ENCODE results near the gene PTPRE. TPM values are rescaled to one million over a fixed set of nuclear protein-coding genes. Genes with fewer than 3 reads are reported as not detected.

The PTPRE gene
- total RNA-seq, 1 experiment from 2014 or later = 0.70 TPM

GRCh38 chr10:127908106-127908958 lies 1.4 kb downstream of the PTPRE start:
- no peaks in the 10 kb centered on the region; a peak in 1 of 5 replicates for H3K9me3 Mint-ChIP-seq
- H2AFZ ChIP-seq (ENCODE audit: low read length) = no peak overlapping the region
- H4K20me1 ChIP-seq (ENCODE audit: control insufficient read depth, insufficient read depth, insufficient read length) = no peaks in the 10 kb centered on the region
- TF ChIP-seq, protein P1, sequence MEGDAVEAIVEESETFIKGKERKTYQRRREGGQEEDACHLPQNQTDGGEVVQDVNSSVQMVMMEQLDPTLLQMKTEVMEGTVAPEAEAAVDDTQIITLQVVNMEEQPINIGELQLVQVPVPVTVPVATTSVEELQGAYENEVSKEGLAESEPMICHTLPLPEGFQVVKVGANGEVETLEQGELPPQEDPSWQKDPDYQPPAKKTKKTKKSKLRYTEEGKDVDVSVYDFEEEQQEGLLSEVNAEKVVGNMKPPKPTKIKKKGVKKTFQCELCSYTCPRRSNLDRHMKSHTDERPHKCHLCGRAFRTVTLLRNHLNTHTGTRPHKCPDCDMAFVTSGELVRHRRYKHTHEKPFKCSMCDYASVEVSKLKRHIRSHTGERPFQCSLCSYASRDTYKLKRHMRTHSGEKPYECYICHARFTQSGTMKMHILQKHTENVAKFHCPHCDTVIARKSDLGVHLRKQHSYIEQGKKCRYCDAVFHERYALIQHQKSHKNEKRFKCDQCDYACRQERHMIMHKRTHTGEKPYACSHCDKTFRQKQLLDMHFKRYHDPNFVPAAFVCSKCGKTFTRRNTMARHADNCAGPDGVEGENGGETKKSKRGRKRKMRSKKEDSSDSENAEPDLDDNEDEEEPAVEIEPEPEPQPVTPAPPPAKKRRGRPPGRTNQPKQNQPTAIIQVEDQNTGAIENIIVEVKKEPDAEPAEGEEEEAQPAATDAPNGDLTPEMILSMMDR (conservative IDR thresholded peaks at IDR 0.05) = no peak
- H2BK20ac ChIP-seq (ENCODE audit: low read depth, low read length, poor library complexity, severe bottlenecking) = no peak overlapping the region
- H2BK5ac ChIP-seq (ENCODE audit: insufficient read length, low read length) = no peak overlapping the region
- H3K79me1 ChIP-seq (ENCODE audit: insufficient read depth, low read depth, low read length, poor library complexity, severe bottlenecking) = no peaks in the 10 kb centered on the region
- no peaks in the 10 kb centered on the region for H3K36me3 Mint-ChIP-seq (ENCODE audit: insufficient read depth in 1 of 3, low read depth in 3 of 3)
- H3K56ac ChIP-seq (ENCODE audit: insufficient read length, low read depth, low read length) = no peak overlapping the region
- H2BK120ac ChIP-seq (ENCODE audit: low read depth, low read length, poor library complexity, severe bottlenecking) = no peak overlapping the region
- H3K4me2 ChIP-seq (ENCODE audit: insufficient read depth, insufficient read length, low read length) = no peak overlapping the region
- no peaks in the 10 kb centered on the region for H3K23me2 ChIP-seq (ENCODE audit: insufficient read length, low read depth, low read length, poor library complexity, severe bottlenecking)
- no peak overlapping the region for H3K18ac ChIP-seq (ENCODE audit: insufficient read length, low read depth, low read length)
- H3K4me3 Mint-ChIP-seq = peak overlapping the region; percentile 40 to 64; a peak in 4 of 5 replicates
- no peaks in the 10 kb centered on the region for H3K79me2 ChIP-seq (ENCODE audit: insufficient read depth, low read length)
- H3T11ph ChIP-seq (ENCODE audit: low read length) = no peak overlapping the region
- no peak overlapping the region for H3K27ac Mint-ChIP-seq
- H4K8ac ChIP-seq (replicated peaks; ENCODE audit: insufficient read length, low read depth, low read length) = no peak overlapping the region
- no peak overlapping the region for H3K14ac ChIP-seq (ENCODE audit: insufficient read depth, low read length)
- no peak overlapping the region for H2AK5ac ChIP-seq (ENCODE audit: insufficient read length, low read length)
- no peaks in the 10 kb centered on the region for H3K4me1 ChIP-seq (ENCODE audit: insufficient read depth, low read length)
- H3K9ac ChIP-seq (ENCODE audit: extremely low read depth, insufficient read length, low read length) = no peak overlapping the region
- H3K9me3 ChIP-seq (ENCODE audit: control insufficient read depth, low read depth, low read length) = no peaks in the 10 kb centered on the region
- WGBS (ENCODE audit: extremely low coverage, insufficient read length, low lambda C conversion rate) = no CpG with 5 or more reads among the region's 13 CpGs
- no peak overlapping the region for H4K91ac ChIP-seq (ENCODE audit: insufficient read length, low read depth, low read length)
- H2BK12ac ChIP-seq (ENCODE audit: insufficient read length, low read depth, low read length) = no peak overlapping the region
- no peak for DNase-seq
- H3K4me1 Mint-ChIP-seq = peaks cover 3 to 4% of the 10 kb centered on the region in 2 experiments; a peak in 2 of 4 replicates
- H3K27me3 ChIP-seq (ENCODE audit: insufficient read depth, low read length) = no peaks in the 10 kb centered on the region; the same call in 1 of the 2 replicates
- no peak overlapping the region for H3K27ac ChIP-seq (ENCODE audit: insufficient read length, low read depth, low read length)
- no peak overlapping the region for H3K4ac ChIP-seq (ENCODE audit: low read depth, low read length)
- H3K27me3 Mint-ChIP-seq (ENCODE audit: low read depth) = peaks cover 47% of the 10 kb centered on the region
- no peak overlapping the region for H4K5ac ChIP-seq (ENCODE audit: insufficient read length, low read depth, low read length)
- no peak overlapping the region for H2BK15ac ChIP-seq (ENCODE audit: low read depth, low read length)
- H3K23ac ChIP-seq (ENCODE audit: insufficient read length, low read depth, low read length) = no peak overlapping the region

Measured in H9 (cell line).